SIG-M5 (cell line): ENCODE data around the gene COX19.

Source experiments
- DNase-seq: peaks from one replicate; lab custom pipeline; 2025; lab: John Stamatoyannopoulos, UW

Gene COX19

DNA sequence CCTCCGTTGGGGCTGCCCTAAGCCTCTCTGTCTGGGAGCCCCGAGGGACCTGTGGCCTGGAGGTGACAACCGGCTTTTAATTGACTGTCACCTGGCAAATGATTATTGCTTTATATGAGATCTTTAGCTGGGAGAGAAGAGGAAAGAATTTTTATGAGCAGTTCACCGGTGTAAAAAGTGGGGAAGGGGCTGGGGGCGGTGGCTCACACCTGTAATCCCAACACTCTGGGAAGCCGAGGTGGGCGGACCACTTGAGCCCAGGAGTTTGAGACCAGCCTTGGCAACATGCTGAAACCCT, 2.6 kb upstream of the COX19 start:
- DNase-seq = no peak

GRCh38 chr7:977326-978048, 2.1 kb upstream of the COX19 start:
- DNase-seq = no peak

- no peak for DNase-seq
Observed at GRCh38 chr7:976901-977325, 1.6 kb upstream of the COX19 start.

DNA sequence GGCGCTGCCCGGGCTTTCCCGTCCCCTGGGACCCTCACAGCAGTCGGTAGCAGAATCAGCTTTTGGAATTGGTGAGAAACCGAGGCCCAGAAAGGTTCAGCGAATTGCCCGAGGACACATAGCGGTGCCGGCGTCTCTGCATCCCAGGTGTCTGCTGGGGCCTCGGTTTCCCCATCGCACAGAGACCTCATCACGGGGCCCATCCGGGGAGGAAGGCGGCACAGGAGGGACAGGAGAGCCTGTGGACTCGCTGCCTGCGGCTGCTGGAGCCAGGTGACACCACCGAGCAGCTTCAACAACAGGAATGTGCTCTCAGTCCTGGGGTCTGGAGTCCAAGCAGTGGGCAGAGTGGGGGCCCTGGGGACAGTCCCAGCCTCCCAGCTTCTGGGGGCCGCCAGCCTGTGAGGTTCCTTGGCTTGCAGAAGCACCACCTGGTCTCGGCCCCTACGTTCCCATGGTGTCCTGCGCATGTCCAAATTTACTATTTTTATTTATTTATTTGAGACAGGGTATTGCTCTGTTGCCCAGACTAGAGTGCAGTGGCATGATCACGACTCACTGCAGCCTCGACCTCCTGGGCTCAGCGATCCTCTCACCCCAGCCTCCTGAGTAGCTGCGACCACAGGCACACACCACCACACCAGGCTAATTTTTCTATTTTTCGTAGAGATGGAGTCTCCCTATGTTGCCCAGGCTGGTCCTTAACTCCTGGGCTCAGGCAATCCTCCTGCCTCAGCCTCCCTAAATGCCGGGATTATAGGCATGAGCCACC, 539 bp upstream of the COX19 start:
- no peak for DNase-seq

- no peak for DNase-seq
Observed at GRCh38 chr7:974172-974571, 1.2 kb downstream of the COX19 start.

- DNase-seq = no peak
Observed at GRCh38 chr7:973312-973711, 2.0 kb downstream of the COX19 start.

DNA sequence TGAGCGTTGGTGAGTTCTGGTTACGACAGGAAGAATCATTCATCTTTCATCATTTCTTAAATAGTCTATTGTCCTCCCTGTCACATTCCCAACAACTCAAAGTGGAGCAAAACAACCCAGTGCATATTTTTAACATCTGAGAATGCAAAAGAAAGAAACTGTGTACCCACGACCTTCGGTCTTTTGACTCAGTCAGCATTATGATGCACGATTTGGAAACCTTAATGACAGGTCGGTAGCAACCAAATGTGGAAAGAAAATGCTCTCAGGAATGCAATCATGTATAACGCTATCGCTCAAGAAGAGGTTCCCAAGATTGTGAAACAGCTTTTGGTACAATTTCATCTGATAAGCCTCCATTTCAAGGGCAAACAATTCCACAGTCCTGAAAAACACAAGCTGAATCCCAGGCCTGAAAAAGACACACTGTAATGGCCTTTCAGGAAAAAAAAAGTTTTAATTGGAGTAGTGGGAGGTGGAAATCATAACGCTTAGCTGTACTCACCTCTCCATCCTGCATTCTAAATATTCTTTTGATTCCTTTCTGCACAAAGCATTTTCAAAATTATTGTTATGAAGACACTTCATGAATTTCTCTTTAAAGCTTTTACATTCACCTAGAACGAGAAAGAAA, 2.6 kb downstream of the COX19 start:
- DNase-seq = no peak

DNA sequence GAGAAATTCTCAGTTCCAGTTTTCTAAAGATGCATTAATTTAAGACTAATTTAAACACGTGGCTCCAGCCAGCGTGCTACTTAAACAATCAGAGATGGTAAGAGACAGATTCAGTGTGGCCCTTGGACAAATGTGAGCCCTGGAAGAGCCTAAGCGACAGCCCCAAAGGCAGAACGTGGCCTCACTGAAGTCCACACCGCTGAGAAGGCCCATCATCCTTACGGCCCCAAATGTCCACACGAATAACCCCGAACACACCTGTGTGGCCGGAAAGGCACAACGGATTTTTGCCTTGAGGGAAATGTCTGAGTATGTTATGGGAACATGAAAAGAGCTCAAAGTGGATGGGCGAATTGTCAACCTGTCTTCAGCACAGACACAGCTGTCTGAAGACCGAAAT, 3.2 kb downstream of the COX19 start:
- DNase-seq = no peak

- no peak for DNase-seq
Observed at GRCh38 chr7:970744-971143, 4.6 kb downstream of the COX19 start.

DNA sequence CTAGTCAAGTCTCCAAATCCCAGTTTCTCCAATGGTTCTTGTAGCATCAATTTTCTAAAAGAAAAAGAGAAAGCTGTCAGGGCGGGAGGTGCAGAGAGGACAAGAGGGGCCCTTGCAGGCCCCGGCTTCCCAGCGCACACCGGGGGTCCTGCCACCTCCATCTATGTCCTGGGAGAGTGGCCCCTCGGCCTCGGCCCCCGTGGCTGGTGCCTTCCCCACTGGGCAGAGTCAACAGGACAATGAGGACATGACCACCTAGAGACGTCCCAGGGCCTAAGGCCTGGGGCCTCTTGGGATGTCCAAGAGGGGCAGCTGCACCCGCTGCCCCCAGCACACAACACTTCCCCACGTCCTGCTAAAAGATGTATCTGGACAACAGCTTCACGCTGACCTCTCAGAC, 5.9 kb downstream of the COX19 start:
- DNase-seq = no peak

DNA sequence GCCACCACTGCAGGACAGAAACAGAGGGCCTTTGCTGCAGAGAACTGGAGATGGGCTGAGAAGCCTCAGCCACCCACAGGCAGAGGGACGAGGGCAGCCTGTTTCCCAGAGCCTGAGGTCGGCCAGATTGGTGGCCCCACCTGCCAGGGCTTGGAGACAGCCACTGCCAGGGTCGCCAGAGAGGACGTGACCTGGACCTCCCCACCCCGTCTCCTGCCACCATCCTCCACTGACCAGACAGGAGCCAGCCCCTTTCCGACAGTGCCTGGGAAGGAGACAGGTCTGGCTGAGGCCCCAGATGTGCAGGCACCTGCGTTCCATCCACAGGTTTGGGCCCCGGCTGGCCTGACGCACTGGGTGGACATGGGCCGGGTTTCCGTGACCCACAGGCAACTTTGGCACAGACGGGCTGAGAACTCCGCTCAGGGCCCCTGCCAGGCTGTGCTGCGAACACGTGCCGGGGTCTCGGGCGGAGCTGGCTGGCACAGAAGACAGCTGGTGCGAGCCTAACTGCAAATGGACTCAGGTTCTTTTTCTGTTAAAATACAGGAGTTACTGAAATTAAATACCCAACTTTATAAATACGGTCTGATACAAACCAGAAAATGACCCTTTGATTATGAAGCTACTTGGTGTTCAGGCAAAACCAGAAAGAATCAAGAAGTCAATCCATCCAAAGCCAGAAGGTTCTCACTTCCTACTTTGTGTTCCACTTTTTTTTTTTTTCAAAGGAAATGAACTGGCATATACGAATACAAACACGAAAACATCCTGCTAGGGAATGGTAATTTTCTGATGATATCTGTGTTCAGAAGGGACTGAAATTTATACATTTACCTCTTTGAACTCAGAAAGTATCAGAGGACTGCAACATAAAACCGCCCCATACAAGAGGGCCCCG, 6.9 kb downstream of the COX19 start:
- no peak for DNase-seq

DNA sequence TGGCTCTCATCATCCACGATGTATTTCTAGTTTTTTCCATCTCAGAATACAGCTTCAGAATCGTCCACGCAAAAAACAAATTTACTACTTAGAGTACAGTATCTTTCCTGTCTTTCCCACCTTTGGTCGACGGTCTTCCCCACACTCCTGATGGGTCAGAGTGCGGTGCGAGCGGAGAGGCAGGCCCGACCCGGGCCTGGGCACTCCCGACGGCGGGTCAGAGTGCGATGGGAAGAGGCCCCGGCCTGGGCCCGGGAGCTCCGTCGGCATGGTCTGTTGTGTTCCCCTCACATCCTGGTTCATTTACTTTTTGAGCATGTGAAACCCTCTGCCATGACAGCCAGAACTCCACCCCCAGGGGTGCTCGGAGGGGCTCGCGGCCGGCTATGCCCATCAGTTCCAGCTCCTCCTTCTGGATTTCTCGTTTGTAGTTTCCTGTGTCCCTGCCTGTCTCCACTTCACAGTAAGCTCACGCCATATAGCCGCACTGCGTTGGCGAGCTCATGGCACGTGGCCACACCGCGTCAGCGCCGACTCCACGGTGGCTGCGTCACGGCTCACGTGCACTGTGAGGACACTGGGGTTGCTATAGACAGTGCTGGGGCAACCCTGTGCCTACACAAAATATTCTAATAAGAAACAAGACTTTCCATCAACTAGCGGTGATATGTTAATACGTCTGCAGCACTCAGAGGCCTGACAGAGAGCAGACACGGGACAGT, 7.8 kb downstream of the COX19 start:
- no peak for DNase-seq

DNA sequence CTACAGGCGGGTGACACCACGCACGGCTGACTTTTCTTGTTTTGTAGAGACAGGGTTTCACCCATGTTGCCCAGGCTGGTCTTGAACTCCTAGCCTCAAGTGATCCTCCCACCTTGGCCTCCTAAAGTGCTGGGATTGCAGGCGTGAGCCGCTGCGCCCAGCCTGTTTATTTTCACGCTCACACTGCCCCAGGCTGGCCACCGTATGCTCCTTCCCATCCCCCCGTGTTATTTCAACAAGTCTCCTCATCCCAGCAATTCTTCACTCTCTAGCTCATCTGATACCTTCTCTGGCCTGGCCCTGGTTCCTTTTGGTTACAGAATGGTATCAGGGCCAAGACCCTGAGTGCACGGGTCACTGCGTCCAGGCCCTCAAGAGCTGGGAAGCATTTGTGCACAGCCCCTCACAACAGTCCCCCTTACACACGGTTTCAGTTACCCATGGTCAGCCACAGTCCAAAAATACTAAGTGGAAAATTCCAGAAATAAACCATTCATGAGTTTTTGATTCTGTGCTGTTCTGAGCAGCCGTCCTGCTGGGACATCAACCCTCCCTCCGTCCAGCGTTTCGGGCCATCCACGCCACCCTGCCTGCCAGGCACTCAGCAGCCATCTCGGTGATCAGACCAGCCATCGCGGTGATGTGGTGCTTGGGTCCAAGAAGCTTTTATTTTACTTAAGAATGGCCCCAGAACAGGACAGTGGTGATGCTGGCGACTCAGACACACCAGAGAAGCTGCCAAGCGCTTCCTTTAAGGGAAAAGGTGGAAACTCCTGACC, 8.9 kb downstream of the COX19 start:
- no peak for DNase-seq

- peak; percentile 27 for DNase-seq
Observed at GRCh38 chr7:964401-965231, 10.7 kb downstream of the COX19 start.

DNA sequence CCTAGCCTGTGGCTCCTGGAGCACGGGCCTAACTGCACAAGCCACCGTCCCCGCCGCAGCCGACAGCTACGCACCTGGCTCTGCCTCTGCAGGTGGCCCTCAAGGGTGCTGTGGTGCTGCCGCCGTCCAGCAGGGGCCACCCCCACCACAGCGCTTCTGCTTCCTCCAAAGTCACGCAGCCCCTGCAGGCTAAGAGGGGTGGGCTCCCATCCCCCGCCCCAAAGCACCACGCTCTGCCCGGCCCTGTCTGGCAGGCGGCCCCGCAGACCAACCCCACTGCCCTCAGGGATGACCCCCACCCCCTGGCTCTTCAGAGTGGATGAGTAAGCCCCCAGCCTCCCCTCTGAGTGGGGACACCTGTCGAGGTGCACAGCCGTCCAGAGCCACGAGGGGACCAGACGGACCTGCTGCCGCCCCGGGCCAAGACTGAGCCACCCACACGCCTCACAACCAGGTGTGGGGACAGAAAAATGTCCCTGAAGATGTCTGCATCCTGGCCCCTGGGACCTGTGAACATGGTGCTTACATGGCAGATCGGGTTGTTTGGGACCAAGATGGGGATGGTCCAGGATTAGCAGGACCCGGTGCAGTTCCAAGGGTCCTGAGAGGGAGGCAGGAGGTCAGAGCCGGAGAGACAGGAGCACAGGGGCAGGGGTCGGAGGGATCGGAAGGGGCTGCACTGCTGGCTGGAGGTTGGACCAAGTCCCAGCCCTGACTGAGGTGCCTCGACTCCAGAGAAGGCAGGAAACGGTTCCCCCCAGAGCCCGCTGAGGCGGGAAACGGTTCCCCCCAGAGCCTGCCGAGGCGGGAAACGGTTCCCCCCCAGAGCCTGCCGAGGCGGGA, 11.9 kb downstream of the COX19 start:
- DNase-seq = no peak

- DNase-seq = no peak
Observed at GRCh38 chr7:962401-963081, 12.8 kb downstream of the COX19 start.

DNA sequence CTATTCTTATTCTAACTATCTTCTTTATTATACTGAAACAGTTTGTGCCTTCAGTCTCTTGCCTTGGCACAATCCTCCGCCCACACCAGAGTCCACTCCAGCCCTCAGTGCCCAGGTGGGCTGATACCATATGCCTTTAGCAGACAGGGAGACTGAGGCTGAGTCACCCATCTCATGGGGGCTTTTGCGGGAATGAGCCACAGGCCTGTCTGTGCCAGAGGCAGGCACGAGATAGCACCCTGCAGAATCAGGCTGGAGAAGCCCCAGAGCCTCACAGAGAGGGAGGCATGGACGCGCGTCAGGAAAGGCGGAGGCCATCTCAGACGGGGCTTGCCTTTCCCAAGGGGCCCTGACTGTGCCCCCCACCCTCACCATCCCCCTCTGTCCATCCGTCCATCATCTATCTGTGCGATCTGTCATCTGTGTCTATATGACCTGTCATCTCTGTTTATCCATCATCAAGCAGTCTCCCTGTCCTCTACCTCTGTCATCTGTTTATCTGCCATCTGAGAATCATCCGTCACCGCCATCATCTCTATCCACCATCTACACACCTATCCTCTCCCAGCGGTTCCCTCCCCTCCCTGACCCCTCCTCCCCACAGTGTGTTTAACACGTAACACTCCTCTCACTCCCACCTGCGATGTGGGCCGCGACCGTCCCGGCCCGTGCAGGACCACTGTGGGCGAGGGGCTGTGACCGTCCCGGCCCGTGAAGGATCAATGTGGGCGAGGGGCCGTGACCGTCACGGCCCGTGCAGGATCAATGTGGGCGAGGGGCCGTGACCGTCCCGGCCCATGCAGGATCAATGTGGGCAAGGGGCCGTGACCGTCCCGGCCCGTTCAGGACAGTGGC, 13.6 kb downstream of the COX19 start:
- no peak for DNase-seq
